GM19397 (cell line): ENCODE measurements around the gene PRPF6.

Experiments
- ATAC-seq: cut with Tn5 transposase; IDR thresholded peaks from one replicate; pipeline ENCODE4 v1.9.1; 2021; ENCODE audit warnings: mild to moderate bottlenecking, moderate library complexity; ENCODE audit not compliant: unreplicated experiment

The PRPF6 gene

DNA sequence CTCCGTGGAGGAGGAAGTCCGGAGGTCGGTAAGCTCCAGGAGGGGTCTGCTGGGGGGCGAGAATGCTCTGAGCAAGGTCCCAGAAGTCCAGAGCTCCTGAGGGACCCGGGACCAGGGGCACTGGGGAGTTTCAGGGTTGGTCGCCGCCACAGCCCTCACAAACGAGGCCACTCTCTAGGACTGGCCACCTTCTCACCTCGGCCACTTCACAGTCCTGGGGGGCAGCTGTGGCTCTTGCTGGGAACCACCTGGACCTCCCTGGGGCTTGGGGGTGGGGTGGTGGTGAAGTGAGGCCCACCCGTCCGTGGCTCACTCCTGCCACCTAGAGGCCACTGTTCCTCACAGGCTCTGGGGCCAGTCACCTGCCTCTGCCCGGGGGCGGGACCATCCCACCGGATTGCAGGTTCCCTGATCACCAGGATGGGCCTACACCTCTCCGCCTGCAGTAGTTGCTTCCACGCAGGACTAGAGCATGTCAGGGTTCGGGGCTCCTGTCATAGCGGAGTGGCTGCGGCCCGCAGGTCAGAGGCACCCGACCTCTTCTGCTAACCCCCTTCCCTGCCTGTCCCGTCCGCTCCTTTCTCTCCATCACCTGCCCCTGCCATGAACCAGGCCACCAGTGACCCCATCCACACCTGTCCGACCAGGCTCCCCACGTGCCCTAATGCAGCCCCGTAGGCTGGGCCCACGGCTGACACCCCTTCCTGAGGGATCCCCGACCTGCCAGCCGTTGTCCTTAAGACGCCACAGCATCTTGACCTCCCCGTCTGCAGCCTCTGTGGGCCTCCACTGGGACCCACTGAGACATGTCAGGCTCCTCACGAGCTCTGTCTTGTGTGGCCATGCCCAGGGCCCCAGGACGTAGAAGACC lies 76.9 kb downstream of the PRPF6 start:
- ATAC-seq: no peak

GRCh38 chr20:64058536-64058935 lies 77.6 kb downstream of the PRPF6 start:
- no peak for ATAC-seq

DNA sequence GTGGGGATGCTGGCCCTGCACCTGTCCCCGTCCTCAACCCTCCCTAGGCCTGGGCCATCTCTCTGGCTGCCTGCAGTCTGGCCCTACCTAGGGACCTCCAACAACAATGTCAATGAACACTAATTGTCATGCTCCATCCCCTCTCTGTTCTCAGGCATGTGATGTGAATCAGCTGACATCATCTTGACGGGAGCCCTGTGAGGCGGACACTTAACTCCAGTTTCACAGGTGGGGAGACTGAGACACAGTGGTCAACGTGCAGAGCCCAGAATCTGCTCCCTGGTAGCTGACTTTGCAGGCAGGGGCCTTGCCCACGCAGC lies 81.3 kb downstream of the PRPF6 start:
- ATAC-seq: no peak

- peak; percentile 77 for ATAC-seq
Measured at GRCh38 chr20:64062596-64063388, 81.9 kb downstream of the PRPF6 start, which contains the start of gene TCEA2. TCEA2 (plus strand) TSS chr20:64063198; CDS start chr20:64063313, 115 bp downstream.

- ATAC-seq: peak; percentile 3
Measured at GRCh38 chr20:64063389-64064144, 82.6 kb downstream of the PRPF6 start.

DNA sequence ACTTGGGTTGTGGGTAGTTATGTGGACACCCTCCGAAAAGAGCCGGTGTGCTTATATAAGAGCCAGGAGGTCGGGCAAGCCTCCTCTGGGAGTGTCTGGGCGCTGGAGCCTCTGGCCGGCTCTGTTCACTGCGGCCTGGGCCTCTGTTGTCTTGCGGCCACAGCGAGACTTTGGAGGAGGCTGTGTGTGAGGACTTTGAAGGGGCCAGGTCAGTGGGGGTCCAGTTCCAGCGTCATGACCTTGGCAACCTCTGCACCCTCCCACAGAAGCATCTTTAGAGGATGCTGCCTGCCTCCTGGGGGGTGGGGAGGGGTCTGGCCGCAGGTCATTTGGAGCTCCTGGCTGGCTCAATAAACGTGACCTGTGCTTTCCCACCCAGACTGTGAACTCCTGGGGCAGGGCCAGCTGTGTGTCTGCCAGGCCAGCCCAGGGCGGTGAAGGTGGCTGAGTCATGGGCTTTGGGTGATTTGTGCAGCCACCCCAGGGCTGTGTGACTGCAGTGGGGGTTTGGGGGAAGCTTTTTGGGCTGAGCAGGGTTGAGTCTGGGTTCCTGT lies 83.3 kb downstream of the PRPF6 start:
- ATAC-seq: no peak

DNA sequence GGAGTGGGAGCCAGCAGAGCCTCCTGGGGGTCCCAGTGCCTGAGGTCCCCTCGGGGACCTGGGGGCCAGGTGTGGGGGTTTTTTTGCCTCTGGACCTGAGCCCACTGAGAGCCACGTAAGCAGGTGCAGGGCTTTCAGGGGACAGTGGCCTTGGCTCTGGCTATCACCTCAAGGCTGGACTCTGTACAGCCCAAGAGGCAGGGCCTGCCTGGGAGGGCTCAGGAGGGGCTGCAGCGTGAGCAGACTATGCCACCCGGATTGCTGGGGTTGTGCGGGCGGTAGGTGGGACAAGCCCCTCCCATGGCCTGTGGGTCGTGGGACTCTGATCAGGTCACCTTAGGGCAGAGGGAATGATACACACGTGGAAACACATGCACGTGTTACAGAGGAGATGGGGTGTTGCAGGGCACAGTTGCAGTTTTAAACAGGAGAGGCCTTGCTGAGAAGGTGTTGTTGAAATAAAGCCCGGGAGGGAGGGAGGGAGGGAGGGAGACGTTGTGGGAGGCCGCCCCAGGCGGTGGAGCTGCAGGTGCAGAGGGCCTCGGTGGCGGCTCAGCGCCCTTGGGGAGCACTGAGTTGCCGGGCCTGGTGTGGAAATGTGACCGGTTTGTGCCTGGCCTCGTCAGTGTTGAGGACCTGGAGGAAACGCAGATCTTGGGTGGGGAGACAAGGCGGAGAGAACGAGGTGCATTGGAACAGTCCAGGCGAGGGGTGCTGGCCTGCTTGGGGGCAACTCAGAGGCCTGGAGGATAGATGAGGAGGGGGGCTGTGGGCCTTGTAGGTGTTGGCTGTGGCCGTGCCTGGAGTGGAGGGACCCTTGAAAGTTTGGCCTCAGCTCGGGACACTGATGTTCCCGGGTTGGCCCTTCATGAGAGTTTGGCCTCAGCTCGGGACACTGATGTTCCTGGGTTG lies 84.4 kb downstream of the PRPF6 start:
- no peak for ATAC-seq

GRCh38 chr20:64065974-64066343 lies 85.0 kb downstream of the PRPF6 start:
- no peak for ATAC-seq

- no peak for ATAC-seq
Measured at GRCh38 chr20:64067005-64067632, 86.2 kb downstream of the PRPF6 start.

- ATAC-seq: no peak
Measured at GRCh38 chr20:64067733-64068307, 86.9 kb downstream of the PRPF6 start.

GRCh38 chr20:64068386-64069208 lies 87.7 kb downstream of the PRPF6 start:
- no peak for ATAC-seq

GRCh38 chr20:64069209-64069613 lies 88.3 kb downstream of the PRPF6 start:
- no peak for ATAC-seq

DNA sequence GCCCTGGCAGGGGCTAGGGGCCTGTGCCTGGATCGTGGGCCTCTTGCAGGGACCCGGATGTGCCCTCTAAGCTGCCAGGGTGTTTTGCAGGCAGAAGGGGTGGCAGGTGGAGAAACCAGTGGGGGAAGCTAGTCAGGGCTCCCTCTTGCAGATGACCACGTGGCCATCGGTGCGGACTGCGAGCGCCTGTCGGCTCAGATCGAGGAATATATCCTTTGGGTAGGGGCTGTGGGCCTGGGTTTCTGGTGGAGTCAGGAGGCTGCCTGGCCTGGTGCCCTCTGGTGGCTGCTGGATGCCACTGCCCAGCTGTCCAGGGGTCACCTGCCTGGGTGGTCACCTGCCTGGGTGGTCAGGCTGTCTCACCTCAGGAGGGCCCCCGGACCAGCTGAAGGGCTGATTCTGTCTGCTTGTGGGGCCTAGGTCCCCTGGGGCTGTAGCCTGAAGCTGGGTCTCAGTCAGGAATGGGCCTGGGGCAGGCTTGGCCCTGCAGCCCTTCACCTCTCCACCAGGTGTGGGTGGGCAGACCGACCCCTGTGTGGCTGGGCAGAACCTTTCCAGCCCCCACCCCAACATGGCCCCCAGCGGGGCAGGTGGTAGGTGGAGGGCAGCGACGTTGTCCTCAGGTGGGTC lies 88.8 kb downstream of the PRPF6 start:
- no peak for ATAC-seq

DNA sequence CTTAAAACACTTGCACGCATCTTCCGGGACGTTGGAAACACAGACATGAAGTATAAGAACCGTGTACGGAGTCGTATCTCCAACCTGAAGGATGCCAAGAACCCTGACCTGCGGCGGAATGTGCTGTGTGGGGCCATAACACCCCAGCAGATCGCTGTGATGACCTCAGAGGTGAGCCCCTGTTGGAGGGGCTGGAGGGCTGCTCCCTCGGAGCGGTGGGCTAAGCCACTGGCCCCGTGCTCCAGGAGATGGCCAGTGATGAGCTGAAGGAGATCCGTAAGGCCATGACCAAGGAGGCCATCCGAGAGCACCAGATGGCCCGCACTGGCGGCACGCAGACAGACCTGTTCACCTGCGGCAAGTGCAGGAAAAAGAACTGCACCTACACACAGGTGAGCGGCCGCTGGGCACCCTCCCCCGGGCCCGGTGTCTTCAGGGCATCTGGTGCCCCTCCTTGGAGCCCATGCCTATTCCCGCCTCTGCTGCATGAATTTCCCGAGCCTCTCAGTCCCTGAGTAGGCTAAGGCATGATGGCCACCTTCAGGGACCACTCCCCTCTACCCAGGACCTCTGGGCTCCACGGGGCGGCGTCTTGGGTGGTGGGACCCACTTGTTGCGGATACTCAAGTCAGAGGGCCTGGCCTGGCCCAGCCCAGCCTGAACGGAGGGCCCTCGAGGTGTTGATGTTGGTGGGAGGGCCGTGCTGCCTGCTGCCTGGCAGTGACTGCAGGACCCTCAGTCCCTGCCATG lies 89.5 kb downstream of the PRPF6 start:
- ATAC-seq: no peak

DNA sequence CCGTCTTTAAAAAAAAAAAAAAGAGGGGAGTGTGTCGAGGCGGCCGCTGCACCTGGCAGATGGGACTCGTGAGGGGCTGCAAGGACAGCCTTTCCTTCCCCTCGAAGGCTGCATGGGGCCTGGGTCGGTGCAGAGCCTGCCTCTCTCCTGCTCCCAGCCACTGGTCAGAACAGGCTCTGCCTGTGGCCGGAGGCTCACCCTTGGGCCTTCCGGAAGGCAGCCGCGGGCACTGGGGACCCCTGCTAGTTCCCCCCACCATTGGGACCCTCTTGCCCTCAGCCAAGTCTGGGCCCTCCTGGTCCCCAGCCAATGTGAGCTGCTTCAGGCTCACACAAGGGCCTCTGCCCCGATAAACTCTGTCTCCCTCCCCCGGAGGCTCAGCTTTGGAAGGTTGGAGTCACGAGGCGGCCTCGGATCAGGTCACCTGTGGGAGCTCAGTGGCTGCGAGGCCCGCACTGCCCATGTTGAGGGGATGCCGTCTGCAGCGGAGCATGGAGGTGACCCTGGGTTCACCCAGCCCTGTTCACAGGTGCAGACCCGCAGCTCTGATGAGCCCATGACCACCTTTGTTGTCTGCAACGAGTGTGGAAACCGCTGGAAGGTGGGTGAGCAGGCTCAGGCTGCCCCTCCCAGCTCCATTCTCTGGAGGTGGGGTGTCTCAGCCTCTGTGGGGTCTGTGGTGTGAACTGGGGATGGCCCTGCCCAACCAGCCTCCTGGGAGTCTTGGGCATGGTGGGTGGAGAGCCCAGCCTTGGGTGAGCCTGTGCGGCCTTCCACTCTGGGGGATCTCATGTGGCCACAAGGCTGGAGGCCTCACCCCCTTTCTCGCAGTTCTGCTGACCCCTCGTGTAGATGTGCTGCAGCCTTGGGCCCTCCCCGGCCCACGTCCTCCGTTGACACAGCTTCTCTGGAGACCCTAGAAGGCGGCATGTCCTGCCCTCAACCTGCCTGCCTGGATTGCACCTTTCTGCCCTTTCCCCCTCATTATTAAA lies 90.7 kb downstream of the PRPF6 start:
- no peak for ATAC-seq

DNA sequence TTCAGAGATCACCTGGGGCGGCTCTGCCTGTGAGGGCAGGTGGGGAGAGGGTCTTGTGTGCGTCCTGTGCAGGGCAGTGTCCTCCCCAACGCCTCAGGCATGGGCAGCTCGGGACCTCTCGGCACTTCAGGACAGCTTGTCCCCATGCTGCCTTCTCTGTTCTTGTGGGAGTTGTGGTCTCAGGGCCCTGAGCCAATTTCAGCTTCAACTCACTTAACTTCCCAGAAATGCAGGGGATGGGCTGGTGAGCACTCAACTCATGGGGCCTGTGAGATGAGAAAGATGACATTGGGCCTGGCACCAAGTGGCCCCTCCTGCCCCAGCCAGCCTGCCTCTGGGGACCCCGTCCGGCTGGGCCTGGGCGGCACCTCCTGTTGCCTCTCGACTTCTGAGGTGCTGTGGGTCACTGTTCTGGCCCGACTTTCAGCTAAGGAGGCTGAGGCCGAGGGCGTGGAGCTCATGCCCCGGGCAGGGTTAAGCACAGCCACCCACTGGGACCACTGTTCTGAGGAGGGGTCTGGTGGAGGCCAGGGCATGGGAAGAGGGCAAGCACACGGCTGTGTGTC lies 91.6 kb downstream of the PRPF6 start:
- ATAC-seq: no peak
